ENCODE results near the gene GNL3. TPM values are rescaled to one million over a fixed set of nuclear protein-coding genes. Genes with fewer than 3 reads are reported as not detected.

GNL3 gene
- total RNA-seq, 1 experiment from 2014 or later, result 113 TPM

DNA sequence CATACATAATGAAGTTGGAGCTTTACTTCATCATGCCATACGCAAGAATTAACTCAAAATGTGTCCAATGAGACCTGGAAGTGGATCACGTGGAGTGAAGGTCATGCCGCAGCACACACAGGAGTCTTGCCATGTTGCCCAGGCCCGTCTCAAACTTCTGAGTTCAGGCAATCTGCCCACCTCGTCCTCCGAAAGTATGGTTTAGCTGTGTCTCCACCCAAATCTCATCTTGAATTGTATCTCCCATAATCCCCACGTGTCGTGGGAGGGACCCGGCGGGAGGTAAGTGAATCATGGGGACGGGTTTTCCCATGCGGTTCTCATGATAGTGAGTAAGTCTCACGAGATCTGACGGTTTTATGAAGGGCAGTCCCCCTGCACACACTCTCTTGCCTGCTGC, 45.8 kb downstream of the GNL3 start:
- no peak for DNase-seq
- TF ChIP-seq, protein P1, sequence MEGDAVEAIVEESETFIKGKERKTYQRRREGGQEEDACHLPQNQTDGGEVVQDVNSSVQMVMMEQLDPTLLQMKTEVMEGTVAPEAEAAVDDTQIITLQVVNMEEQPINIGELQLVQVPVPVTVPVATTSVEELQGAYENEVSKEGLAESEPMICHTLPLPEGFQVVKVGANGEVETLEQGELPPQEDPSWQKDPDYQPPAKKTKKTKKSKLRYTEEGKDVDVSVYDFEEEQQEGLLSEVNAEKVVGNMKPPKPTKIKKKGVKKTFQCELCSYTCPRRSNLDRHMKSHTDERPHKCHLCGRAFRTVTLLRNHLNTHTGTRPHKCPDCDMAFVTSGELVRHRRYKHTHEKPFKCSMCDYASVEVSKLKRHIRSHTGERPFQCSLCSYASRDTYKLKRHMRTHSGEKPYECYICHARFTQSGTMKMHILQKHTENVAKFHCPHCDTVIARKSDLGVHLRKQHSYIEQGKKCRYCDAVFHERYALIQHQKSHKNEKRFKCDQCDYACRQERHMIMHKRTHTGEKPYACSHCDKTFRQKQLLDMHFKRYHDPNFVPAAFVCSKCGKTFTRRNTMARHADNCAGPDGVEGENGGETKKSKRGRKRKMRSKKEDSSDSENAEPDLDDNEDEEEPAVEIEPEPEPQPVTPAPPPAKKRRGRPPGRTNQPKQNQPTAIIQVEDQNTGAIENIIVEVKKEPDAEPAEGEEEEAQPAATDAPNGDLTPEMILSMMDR (IDR thresholded peaks at IDR 0.05; ENCODE audit: unreplicated experiment), result no peak
- peaks cover 42% of the 10 kb centered on the region for H3K36me3 Mint-ChIP-seq (ENCODE audit: insufficient read depth, unreplicated experiment)
- H3K9me3 Mint-ChIP-seq (ENCODE audit: low read depth, unreplicated experiment), result no peaks in the 10 kb centered on the region
- BruUV-seq (replicated peaks), result no TSS peak
- H3K4me1 Mint-ChIP-seq (ENCODE audit: low read depth, unreplicated experiment), result peaks cover 6% of the 10 kb centered on the region
- intact Hi-C loops (cut with micrococcal nuclease; ENCODE audit: unreplicated experiment), result no loop called here
- CTCF ChIA-PET, result no interaction called here
- no peaks in the 10 kb centered on the region for H3K27me3 Mint-ChIP-seq (ENCODE audit: unreplicated experiment)
- no peak overlapping the region for H3K27ac Mint-ChIP-seq (ENCODE audit: unreplicated experiment)
- no peak overlapping the region for H3K4me3 Mint-ChIP-seq (ENCODE audit: low read depth, unreplicated experiment)

DNA sequence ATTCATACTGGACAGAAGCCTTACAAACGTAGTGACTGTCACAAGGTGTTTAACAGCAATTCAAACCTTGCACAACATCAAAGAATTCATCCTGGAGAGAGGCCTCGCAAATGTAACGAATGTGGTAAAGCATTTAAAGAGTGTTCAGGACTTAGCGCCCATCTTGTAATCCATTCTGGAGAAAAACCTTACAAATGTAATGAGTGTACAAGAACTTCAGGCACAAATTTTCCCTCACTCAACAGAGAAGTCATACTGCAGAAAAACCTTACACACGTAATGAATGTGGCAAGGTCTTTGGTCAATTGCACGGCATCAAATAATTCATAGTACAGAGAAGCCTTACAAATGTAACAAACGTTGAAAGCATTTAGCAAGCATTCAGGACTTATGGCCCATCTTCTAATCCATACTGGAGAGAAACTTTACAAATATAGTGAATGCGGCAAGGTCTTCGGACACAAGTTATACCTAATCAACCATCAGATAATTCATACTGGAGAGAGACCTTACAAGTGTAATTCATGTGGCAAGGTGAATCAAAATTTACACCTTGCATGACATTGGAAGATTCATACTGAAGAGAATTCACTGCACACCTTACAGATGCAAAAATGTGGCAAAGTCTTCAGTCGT, 47.5 kb downstream of the GNL3 start:
- Mint-ChIP-seq H3K4me1 (ENCODE audit: low read depth, unreplicated experiment) (peaks cover 6% of the 10 kb centered on the region), H3K27me3 (ENCODE audit: unreplicated experiment) (no peaks in the 10 kb centered on the region), H3K36me3 (ENCODE audit: insufficient read depth, unreplicated experiment) (peaks cover 55% of the 10 kb centered on the region), H3K9me3 (ENCODE audit: low read depth, unreplicated experiment) (no peaks in the 10 kb centered on the region), H3K27ac (ENCODE audit: unreplicated experiment) (no peak overlapping the region), H3K4me3 (ENCODE audit: low read depth, unreplicated experiment) (no peak overlapping the region)
- CTCF ChIA-PET, result no interaction called here
- no TSS peak for BruUV-seq (replicated peaks)
- intact Hi-C loops (cut with micrococcal nuclease; ENCODE audit: unreplicated experiment), result no loop called here
- TF ChIP-seq, protein P1 (IDR thresholded peaks at IDR 0.05; ENCODE audit: unreplicated experiment), result no peak
- no peak for DNase-seq

DNA sequence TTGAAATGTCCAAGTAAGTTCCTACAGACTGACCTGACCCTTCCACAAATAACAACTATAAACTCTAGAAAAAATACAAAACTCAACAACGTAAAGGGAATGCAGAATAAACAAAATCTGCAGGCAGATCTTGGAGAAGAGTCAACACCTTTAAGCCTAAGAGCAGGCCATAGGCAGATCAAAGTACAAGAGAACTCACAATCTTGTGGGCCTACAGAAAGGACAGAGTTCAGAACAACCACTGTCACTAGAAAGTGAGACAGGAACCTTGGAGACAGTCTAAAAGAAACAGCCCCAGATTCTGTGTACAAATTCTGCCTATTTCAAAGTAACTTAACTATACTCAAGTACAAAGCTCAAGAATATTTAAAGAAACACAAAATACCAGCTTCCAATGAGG, 53.9 kb downstream of the GNL3 start:
- no peaks in the 10 kb centered on the region for H3K27me3 Mint-ChIP-seq (ENCODE audit: unreplicated experiment)
- TF ChIP-seq, protein P1 (IDR thresholded peaks at IDR 0.05; ENCODE audit: unreplicated experiment), result no peak
- no peak for DNase-seq
- H3K36me3 Mint-ChIP-seq (ENCODE audit: insufficient read depth, unreplicated experiment), result peaks cover 50% of the 10 kb centered on the region
- H3K4me3 Mint-ChIP-seq (ENCODE audit: low read depth, unreplicated experiment), result no peak overlapping the region
- no TSS peak for BruUV-seq (replicated peaks)
- intact Hi-C loops (cut with micrococcal nuclease; ENCODE audit: unreplicated experiment), result loop anchor here (5.0 kb wide), 1 partner anchor 333 kb away; no protein-coding TSS in a partner anchor
- H3K27ac Mint-ChIP-seq (ENCODE audit: unreplicated experiment), result no peak overlapping the region
- H3K9me3 Mint-ChIP-seq (ENCODE audit: low read depth, unreplicated experiment), result no peaks in the 10 kb centered on the region
- H3K4me1 Mint-ChIP-seq (ENCODE audit: low read depth, unreplicated experiment), result no peaks in the 10 kb centered on the region
- CTCF ChIA-PET, result interaction anchor here (0.5 kb wide), 1 partner anchor 24 kb away, joined by 3 read pairs; no protein-coding TSS in a partner anchor

DNA sequence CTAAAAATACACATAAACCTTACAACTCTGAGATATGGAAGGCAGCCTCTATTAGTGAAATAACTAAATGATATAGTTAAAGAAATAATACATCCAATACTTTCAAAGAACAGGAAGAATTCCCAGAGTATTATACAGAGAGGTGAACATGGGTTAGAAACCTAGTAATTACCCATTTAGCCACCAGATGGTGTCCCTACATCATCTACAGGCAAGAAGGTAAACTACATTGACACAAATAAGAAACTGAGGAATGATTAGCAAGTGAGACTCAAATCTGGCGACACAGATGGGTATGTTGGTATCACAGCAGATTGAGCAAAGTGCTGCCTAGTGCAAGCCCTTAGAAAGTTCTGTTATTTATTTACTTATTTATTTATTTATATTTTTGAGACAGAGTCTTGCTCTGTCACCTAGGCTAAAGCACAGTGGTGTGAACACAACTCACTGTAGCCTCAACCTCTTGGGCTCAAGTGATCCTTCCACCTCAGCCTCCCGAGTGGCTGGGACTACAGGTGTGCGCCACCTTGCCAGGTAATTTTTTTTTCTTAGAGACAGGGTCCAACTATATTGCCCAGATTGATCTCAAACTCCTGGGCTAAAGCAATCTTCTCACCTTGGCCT, 56.7 kb downstream of the GNL3 start:
- BruUV-seq (replicated peaks), result no TSS peak

More for the DNA sequence above, 56.7 kb downstream of the GNL3 start:
- Mint-ChIP-seq H3K36me3 (ENCODE audit: insufficient read depth, unreplicated experiment) (peaks cover 37% of the 10 kb centered on the region), H3K9me3 (ENCODE audit: low read depth, unreplicated experiment) (no peaks in the 10 kb centered on the region), H3K27me3 (ENCODE audit: unreplicated experiment) (no peaks in the 10 kb centered on the region), H3K4me1 (ENCODE audit: low read depth, unreplicated experiment) (no peaks in the 10 kb centered on the region), H3K4me3 (ENCODE audit: low read depth, unreplicated experiment) (no peak overlapping the region), H3K27ac (ENCODE audit: unreplicated experiment) (no peak overlapping the region)
- intact Hi-C loops (cut with micrococcal nuclease; ENCODE audit: unreplicated experiment), result loop anchor here (2.0 to 5.0 kb wide), 2 partner anchors 84 to 330 kb away; no protein-coding TSS in a partner anchor
- TF ChIP-seq, protein P1 (IDR thresholded peaks at IDR 0.05; ENCODE audit: unreplicated experiment), result peak; percentile 59
- CTCF ChIA-PET, result interaction anchor here (1.0 kb wide), 1 partner anchor 103 kb away, joined by 3 read pairs; no protein-coding TSS in a partner anchor
- DNase-seq, result peak; percentile 18
